HEK293 (cell line): Measurements from ENCODE around the gene PPFIA1.

Source experiments
- CTCF ChIA-PET: fragments of 350-600 bp; formaldehyde crosslinking; extraction: SDS; loops from one replicate; lab custom pipeline; 2021; ENCODE audit warnings: antibody characterized with exemption; lab: Yijun Ruan, JAX
- POLR2A ChIA-PET: fragments of 300-600 bp; formaldehyde crosslinking; extraction: SDS; loops from one replicate; lab custom pipeline; 2020; ENCODE audit warnings: antibody characterized with exemption, inconsistent platforms; lab: Yijun Ruan, JAX
- H3K27ac ChIP-seq: fragments of 200-500 bp; sonication (Bioruptor generic); 2 replicates; pipeline ENCODE4 v1.5.1; 2014; ENCODE audit warnings: low read depth, low read length, control low read depth, inconsistent platforms; ENCODE audit errors: extremely low read depth
- H3K36me3 ChIP-seq, 2 experiments: fragments of 200-500 bp in 1 of 2; sonication (Bioruptor generic) in 1 of 2; 1 replicate in 1 of 2; 2 replicates in 1 of 2; pipeline ENCODE4 v1.5.1; 2014 to 2017; ENCODE audit warnings: inconsistent platforms in 2 of 2, low read length in 2 of 2; ENCODE audit not compliant: control insufficient read depth in 2 of 2, insufficient read depth in 1 of 2
- H3K4me1 ChIP-seq: fragments of 200-500 bp; sonication (Bioruptor generic); 2 replicates; pipeline ENCODE4 v1.5.1; 2014; ENCODE audit warnings: mild to moderate bottlenecking, low read length, inconsistent platforms; ENCODE audit not compliant: control insufficient read depth, insufficient read depth
- H3K4me3 ChIP-seq: 2 replicates; pipeline ENCODE4 v1.5.1; 2011; ENCODE audit warnings: low read depth, mild to moderate bottlenecking, control low read depth, low read length, moderate library complexity
- H3K9me3 ChIP-seq: fragments of 200-500 bp; sonication (Bioruptor generic); 2 replicates; pipeline ENCODE4 v1.5.1; 2014; ENCODE audit warnings: low read depth, low read length, inconsistent platforms; ENCODE audit not compliant: control insufficient read depth, insufficient read depth
- BCL11A ChIP-seq: fragments of 450-650 bp; formaldehyde crosslinking; IDR thresholded peaks from 2 replicates; pipeline ENCODE4 v1.5.1; 2016; ENCODE audit warnings: low read depth, missing biosample characterization, missing genetic modification characterization
- GLIS1 ChIP-seq: fragments of 450-650 bp; formaldehyde crosslinking; IDR thresholded peaks from 2 replicates; pipeline ENCODE4 v1.5.1; 2016; ENCODE audit warnings: missing biosample characterization, missing genetic modification characterization
- KLF10 ChIP-seq: fragments of 450-650 bp; IDR thresholded peaks from 2 replicates; pipeline ENCODE4 v1.5.1; 2018; ENCODE audit warnings: missing biosample characterization, mild to moderate bottlenecking, missing genetic modification characterization
- KLF9 ChIP-seq: fragments of 450-650 bp; formaldehyde crosslinking; IDR thresholded peaks from 2 replicates; pipeline ENCODE4 v1.5.1; 2016; ENCODE audit warnings: missing biosample characterization, missing genetic modification characterization, low read depth
- PRDM2 ChIP-seq: fragments of 450-650 bp; formaldehyde crosslinking; IDR thresholded peaks from 2 replicates; pipeline ENCODE4 v1.5.1; 2016; ENCODE audit warnings: missing biosample characterization, missing genetic modification characterization, borderline replicate concordance
- REPIN1 ChIP-seq: fragments of 450-650 bp; formaldehyde crosslinking; IDR thresholded peaks from 2 replicates; pipeline ENCODE4 v1.5.1; 2017; ENCODE audit warnings: missing biosample characterization, missing genetic modification characterization, low read depth
- SCRT2 ChIP-seq: fragments of 450-650 bp; formaldehyde crosslinking; IDR thresholded peaks from 2 replicates; pipeline ENCODE4 v1.5.1; 2016; ENCODE audit warnings: missing biosample characterization, missing genetic modification characterization
- ZBTB17 ChIP-seq: fragments of 450-650 bp; formaldehyde crosslinking; IDR thresholded peaks from 2 replicates; pipeline ENCODE4 v1.5.1; 2016; ENCODE audit warnings: missing biosample characterization, missing genetic modification characterization
- ZBTB8A ChIP-seq: fragments of 450-650 bp; formaldehyde crosslinking; IDR thresholded peaks from 2 replicates; pipeline ENCODE4 v1.5.1; 2016; ENCODE audit warnings: missing biosample characterization, missing genetic modification characterization
- ZNF266 ChIP-seq: fragments of 450-650 bp; formaldehyde crosslinking; IDR thresholded peaks from 2 replicates; pipeline ENCODE4 v1.5.1; 2016; ENCODE audit warnings: missing biosample characterization, missing genetic modification characterization, low read depth
- ZNF280D ChIP-seq: fragments of 450-650 bp; formaldehyde crosslinking; IDR thresholded peaks from 2 replicates; pipeline ENCODE4 v1.5.1; 2016; ENCODE audit warnings: missing biosample characterization, missing genetic modification characterization
- ZNF629 ChIP-seq: fragments of 450-650 bp; formaldehyde crosslinking; IDR thresholded peaks from 2 replicates; pipeline ENCODE4 v1.5.1; 2017; ENCODE audit warnings: missing biosample characterization, missing genetic modification characterization
- ZNF654 ChIP-seq: fragments of 450-650 bp; formaldehyde crosslinking; IDR thresholded peaks from 2 replicates; pipeline ENCODE4 v1.5.1; 2016; ENCODE audit warnings: low read depth, missing biosample characterization, missing genetic modification characterization
- ZNF747 ChIP-seq: fragments of 450-650 bp; formaldehyde crosslinking; IDR thresholded peaks from 2 replicates; pipeline ENCODE4 v1.5.1; 2016; ENCODE audit warnings: missing biosample characterization, missing genetic modification characterization
- ZNF768 ChIP-seq: fragments of 450-650 bp; formaldehyde crosslinking; IDR thresholded peaks from 2 replicates; pipeline ENCODE4 v1.5.1; 2018; ENCODE audit warnings: missing biosample characterization, mild to moderate bottlenecking, missing genetic modification characterization
- ZNF792 ChIP-seq: fragments of 450-650 bp; formaldehyde crosslinking; IDR thresholded peaks from 2 replicates; pipeline ENCODE4 v1.5.1; 2016; ENCODE audit warnings: missing biosample characterization, missing genetic modification characterization
- TF ChIP-seq, protein P1 (sequence below): fragments of 450-650 bp; formaldehyde crosslinking; IDR thresholded peaks from 2 replicates; pipeline ENCODE4 v1.5.1; 2016; ENCODE audit warnings: missing biosample characterization, missing genetic modification characterization, borderline replicate concordance

The PPFIA1 gene

GRCh38 chr11:70360211-70360610 lies 89.7 kb downstream of the PPFIA1 start:
- H3K36me3 ChIP-seq: peaks cover 9 to 97% of the 10 kb centered on the region in 2 experiments; a peak in 2 of 3 replicates
- CTCF ChIA-PET: no interaction called here
- POLR2A ChIA-PET: no interaction called here
- no peak overlapping the region for H3K4me3 ChIP-seq
- no peak overlapping the region for H3K27ac ChIP-seq
- H3K4me1 ChIP-seq: no peaks in the 10 kb centered on the region
- H3K9me3 ChIP-seq: no peaks in the 10 kb centered on the region
- TF ChIP-seq REPIN1 (tag by site-specific recombination) (no peak), ZNF266 (tag by site-specific recombination) (no peak)
- TF ChIP-seq, all 188 proteins: peak for 0

GRCh38 chr11:70364178-70364577 lies 93.7 kb downstream of the PPFIA1 start:
- TF ChIP-seq ZNF654 (tag by site-specific recombination) (no peak), ZBTB8A (tag by site-specific recombination) (no peak), BCL11A (tag by site-specific recombination) (no peak), SCRT2 (tag by site-specific recombination) (no peak), KLF10 (no peak), GLIS1 (tag by site-specific recombination) (no peak), ZNF629 (tag by site-specific recombination) (no peak)
- TF ChIP-seq, protein P1, sequence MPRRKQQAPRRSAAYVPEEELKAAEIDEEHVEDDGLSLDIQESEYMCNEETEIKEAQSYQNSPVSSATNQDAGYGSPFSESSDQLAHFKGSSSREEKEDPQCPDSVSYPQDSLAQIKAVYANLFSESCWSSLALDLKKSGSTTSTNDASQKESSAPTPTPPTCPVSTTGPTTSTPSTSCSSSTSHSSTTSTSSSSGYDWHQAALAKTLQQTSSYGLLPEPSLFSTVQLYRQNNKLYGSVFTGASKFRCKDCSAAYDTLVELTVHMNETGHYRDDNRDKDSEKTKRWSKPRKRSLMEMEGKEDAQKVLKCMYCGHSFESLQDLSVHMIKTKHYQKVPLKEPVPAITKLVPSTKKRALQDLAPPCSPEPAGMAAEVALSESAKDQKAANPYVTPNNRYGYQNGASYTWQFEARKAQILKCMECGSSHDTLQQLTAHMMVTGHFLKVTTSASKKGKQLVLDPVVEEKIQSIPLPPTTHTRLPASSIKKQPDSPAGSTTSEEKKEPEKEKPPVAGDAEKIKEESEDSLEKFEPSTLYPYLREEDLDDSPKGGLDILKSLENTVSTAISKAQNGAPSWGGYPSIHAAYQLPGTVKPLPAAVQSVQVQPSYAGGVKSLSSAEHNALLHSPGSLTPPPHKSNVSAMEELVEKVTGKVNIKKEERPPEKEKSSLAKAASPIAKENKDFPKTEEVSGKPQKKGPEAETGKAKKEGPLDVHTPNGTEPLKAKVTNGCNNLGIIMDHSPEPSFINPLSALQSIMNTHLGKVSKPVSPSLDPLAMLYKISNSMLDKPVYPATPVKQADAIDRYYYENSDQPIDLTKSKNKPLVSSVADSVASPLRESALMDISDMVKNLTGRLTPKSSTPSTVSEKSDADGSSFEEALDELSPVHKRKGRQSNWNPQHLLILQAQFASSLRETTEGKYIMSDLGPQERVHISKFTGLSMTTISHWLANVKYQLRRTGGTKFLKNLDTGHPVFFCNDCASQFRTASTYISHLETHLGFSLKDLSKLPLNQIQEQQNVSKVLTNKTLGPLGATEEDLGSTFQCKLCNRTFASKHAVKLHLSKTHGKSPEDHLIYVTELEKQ (tag by site-specific recombination): no peak
- Histone ChIP-seq H3K27ac (no peak overlapping the region), H3K4me1 (no peaks in the 10 kb centered on the region), H3K36me3 (peaks cover 12 to 85% of the 10 kb centered on the region in 2 experiments), H3K9me3 (no peaks in the 10 kb centered on the region), H3K4me3 (no peak overlapping the region)
- POLR2A ChIA-PET: no interaction called here
- CTCF ChIA-PET: interaction anchor here (1.0 kb wide), 1 partner anchor 16 kb away, joined by 7 read pairs; no protein-coding TSS in a partner anchor

- ChIA-PET CTCF (interaction anchor here (1.0 kb wide), 1 partner anchor 15 kb away, joined by 7 read pairs; no protein-coding TSS in a partner anchor), POLR2A (no interaction called here)
- no peak overlapping the region for H3K27ac ChIP-seq
- H3K4me3 ChIP-seq: no peak overlapping the region
- H3K4me1 ChIP-seq: no peaks in the 10 kb centered on the region
- H3K9me3 ChIP-seq: no peaks in the 10 kb centered on the region
- peaks cover 12 to 77% of the 10 kb centered on the region in 2 experiments for H3K36me3 ChIP-seq
- no peak for TF ChIP-seq ZNF768
- TF ChIP-seq PRDM2: no peak
- no peak for TF ChIP-seq ZNF792 (tag by site-specific recombination)
- TF ChIP-seq KLF9: no peak
- TF ChIP-seq GLIS1 (tag by site-specific recombination): no peak
- no peak for TF ChIP-seq ZBTB17 (tag by site-specific recombination)
- no peak for TF ChIP-seq ZNF747 (tag by site-specific recombination)
- TF ChIP-seq ZNF280D (tag by site-specific recombination): no peak
These were observed 94.5 kb downstream of the PPFIA1 start for GRCh38 chr11:70364745-70365543.
